ENCODE results near the gene RNF151. TPM values are rescaled to one million over a fixed set of nuclear protein-coding genes. Genes with fewer than 3 reads are reported as not detected.

Gene RNF151
- total and polyA plus RNA-seq, 2 donors (not counting 1 experiment from before 2014, with no cell fraction given), result 0.13 to 0.76 TPM

- Histone ChIP-seq H3K27ac (ENCODE audit: low read length in 2 of 2) (no peak overlapping the region), H3K36me3 (replicated peaks in 1 of 2; ENCODE audit: control extremely low read depth in 1 of 2, control insufficient read depth in 1 of 2, extremely low read depth in 1 of 2, insufficient read depth in 2 of 2, low read length in 1 of 2) (peaks cover 0 to 38% of the 10 kb centered on the region in 2 experiments), H3K27me3 (replicated peaks in 1 of 4; ENCODE audit: control extremely low read depth in 1 of 4, control insufficient read depth in 3 of 4, insufficient read depth in 4 of 4, low read length in 3 of 4) (peaks cover 0 to 65% (median 20%) of the 10 kb centered on the region in 4 experiments), H3K4me2 (replicated peaks; ENCODE audit: low read depth, low read length, poor library complexity, severe bottlenecking) (peak overlapping the region; percentile 12), H3K9me3 (ENCODE audit: control extremely low read depth in 1 of 3, control insufficient read depth in 2 of 3, insufficient read depth in 1 of 3, low read length in 2 of 3) (peaks cover 0 to 6% (median 0%) of the 10 kb centered on the region in 3 donors), H3K9ac (ENCODE audit: low read length) (no peak overlapping the region), H3K4me1 (ENCODE audit: control insufficient read depth in 2 of 2, insufficient read depth in 2 of 2, low read length in 2 of 2) (peaks cover 8 to 24% of the 10 kb centered on the region in 2 donors), H3K4me3 (ENCODE audit: control extremely low read depth in 1 of 5, extremely low read depth in 1 of 5, insufficient read depth in 1 of 5, low read depth in 2 of 5, low read length in 4 of 5) (no peak overlapping the region), H2AFZ (ENCODE audit: insufficient read depth, low read depth, low read length, poor library complexity, severe bottlenecking) (no peak overlapping the region), H3K79me2 (ENCODE audit: control insufficient read depth, insufficient read depth, low read length) (peaks cover 6% of the 10 kb centered on the region), H4K20me1 (ENCODE audit: control insufficient read depth, insufficient read depth, low read length, poor library complexity, severe bottlenecking) (peaks cover 26% of the 10 kb centered on the region)
- H3K27ac Mint-ChIP-seq, result no peak overlapping the region
- peaks cover 12% of the 10 kb centered on the region for H3K4me1 Mint-ChIP-seq
- ChIA-PET POLR2A (interaction anchor here (2.0 kb wide), 1 partner anchor 12 kb away, joined by 5 read pairs; no protein-coding TSS in a partner anchor), CTCF (interaction anchor here (1.0 kb wide), 1 partner anchor 43 kb away, joined by 3 read pairs; no protein-coding TSS in a partner anchor)
- peaks cover 6% of the 10 kb centered on the region for H3K27me3 Mint-ChIP-seq
- ATAC-seq (ENCODE audit: low read depth) (no peak), DNase-seq (no peak)
- no peak for TF ChIP-seq CTCF (IDR thresholded peaks at IDR 0.05)
- TF ChIP-seq EZH2 (IDR thresholded peaks at IDR 0.05; ENCODE audit: borderline replicate concordance, insufficient read depth, low read depth, low read length, poor library complexity, severe bottlenecking), result no peak
- 33% methylated on average over 62 of the region's 70 CpGs for WGBS (ENCODE audit: insufficient coverage)
- intact Hi-C loops (cut with micrococcal nuclease), result no loop called here
- H3K4me3 Mint-ChIP-seq, result no peak overlapping the region
- H3K9me3 Mint-ChIP-seq (ENCODE audit: insufficient read depth), result no peaks in the 10 kb centered on the region
Measured at GRCh38 chr16:1979271-1980029, 12.8 kb downstream of the RNF151 start.

All from B cell (primary cell).